Panc1 (cell line): ENCODE data around the gene CEP41. TPM values are rescaled to one million over a fixed set of nuclear protein-coding genes. Genes with fewer than 3 reads are reported as not detected.

ENCODE experiments used
- ATAC-seq: fragments of 200-7000 bp; cut with Tn5 transposase; 2 replicates; pipeline ENCODE4 v1.9.1; 2020; ENCODE audit warnings: mild to moderate bottlenecking, moderate library complexity
- BruUV-seq: library from RNA; stranded (reverse); fragments of 400-500 nt; replicated peaks from 2 replicates; lab custom pipeline; 2021; lab: Mats Ljungman, UMichigan
- CTCF ChIA-PET: fragments of 300-600 bp; sonication (Branson Sonifier 250); formaldehyde crosslinking; loops from one replicate; lab custom pipeline; 2022; ENCODE audit warnings: antibody characterized with exemption; lab: Charles Lee
- POLR2A ChIA-PET: fragments of 300-600 bp; sonication (Branson Sonifier 250); formaldehyde crosslinking; loops from one replicate; lab custom pipeline; 2022; ENCODE audit warnings: antibody characterized with exemption; lab: Charles Lee
- DNase-seq: peaks from one replicate; pipeline ENCODE4 v3.0.0-alpha.2; 2010; ENCODE audit warnings: low read depth, low spot score
- H3K27ac ChIP-seq: 2 replicates; pipeline ENCODE4 v1.5.1; 2011; ENCODE audit warnings: mild to moderate bottlenecking, low read length, inconsistent platforms
- H3K27me3 ChIP-seq: fragments of 200-500 bp; sonication (Bioruptor generic); 2 replicates; pipeline ENCODE4 v1.6.0; 2014; ENCODE audit warnings: low read length, inconsistent platforms; ENCODE audit not compliant: control insufficient read depth, insufficient read depth
- H3K36me3 ChIP-seq: fragments of 200-500 bp; sonication (Bioruptor generic); 2 replicates; pipeline ENCODE4 v1.5.1; 2014; ENCODE audit warnings: inconsistent platforms, mild to moderate bottlenecking, low read length, moderate library complexity; ENCODE audit not compliant: control insufficient read depth, insufficient read depth
- H3K4me1 ChIP-seq: 2 replicates; pipeline ENCODE4 v1.5.1; 2011; ENCODE audit warnings: inconsistent platforms, mild to moderate bottlenecking, low read length, moderate library complexity; ENCODE audit not compliant: control insufficient read depth, insufficient read depth
- H3K4me3 ChIP-seq, 2 experiments: 2 replicates each; pipeline ENCODE4 v1.5.1; 2011 to 2012; ENCODE audit warnings: low read depth in 2 of 2, low read length in 2 of 2, mild to moderate bottlenecking in 2 of 2, inconsistent platforms in 1 of 2, moderate library complexity in 1 of 2
- H3K9me3 ChIP-seq: fragments of 200-500 bp; sonication (Bioruptor generic); 2 replicates; pipeline ENCODE4 v1.5.1; 2014; ENCODE audit warnings: low read depth, mild to moderate bottlenecking, inconsistent platforms, low read length, moderate library complexity; ENCODE audit not compliant: control insufficient read depth, insufficient read depth
- CTCF ChIP-seq: fragments of 450-650 bp; IDR thresholded peaks from 2 replicates; pipeline ENCODE4 v1.5.1; 2017; ENCODE audit warnings: mild to moderate bottlenecking
- POLR2AphosphoS5 ChIP-seq: IDR thresholded peaks from 2 replicates; pipeline ENCODE4 v1.6.1; 2012; ENCODE audit warnings: mild to moderate bottlenecking, low read depth, low read length, moderate library complexity
- REST ChIP-seq, 2 experiments: IDR thresholded peaks; 2 replicates each; pipeline ENCODE4 v1.6.1; 2011 to 2012; ENCODE audit warnings: low read depth in 2 of 2, control low read depth in 1 of 2, low read length in 1 of 2, mild to moderate bottlenecking in 1 of 2, moderate library complexity in 1 of 2; ENCODE audit not compliant: insufficient read depth in 1 of 2
- SIN3A ChIP-seq: IDR thresholded peaks from 2 replicates; pipeline ENCODE4 v1.6.1; 2012; ENCODE audit warnings: low read depth, mild to moderate bottlenecking, low read length, moderate library complexity, borderline replicate concordance; ENCODE audit not compliant: insufficient read depth
- TCF7L2 ChIP-seq: IDR thresholded peaks from 2 replicates; pipeline ENCODE4 v1.6.1; 2011; ENCODE audit warnings: mild to moderate bottlenecking, low read depth, low read length, inconsistent platforms
- in situ Hi-C: cut with HindIII; loops from 2 replicates; pipeline ENCODE4 v1.10.0; 2016; ENCODE audit warnings: low sequenced_read_pairs, low pct_unique_long_range_greater_than_20kb
- intact Hi-C: fragments of 100-400 bp; cut with micrococcal nuclease; formaldehyde crosslinking; loops from one replicate; pipeline ENCODE4 v1.10.0; 2022; ENCODE audit not compliant: unreplicated experiment
- total RNA-seq: library from RNA; stranded (reverse); gene quantifications from one replicate; pipeline ENCODE4 v1.2.1, GENCODE V29; 2021; ENCODE audit not compliant: unreplicated experiment

The CEP41 gene
- total RNA-seq, 1 experiment from 2014 or later: 13.2 TPM

- DNase-seq: no peak
- TF ChIP-seq REST (IDR thresholded peaks at IDR 0.05; ENCODE audit: insufficient read depth in 1 of 2, low read depth in 2 of 2, low read length in 1 of 2): no peak
- TF ChIP-seq SIN3A: no peak
- no peak for TF ChIP-seq TCF7L2
- TF ChIP-seq POLR2AphosphoS5: no peak
- TF ChIP-seq CTCF: no peak
- POLR2A ChIA-PET: no interaction called here
- CTCF ChIA-PET: no interaction called here
- no TSS peak for BruUV-seq
- in situ Hi-C loops: no loop called here
- Histone ChIP-seq H3K36me3 (no peaks in the 10 kb centered on the region), H3K4me3 (no peak overlapping the region), H3K27me3 (no peaks in the 10 kb centered on the region), H3K4me1 (no peaks in the 10 kb centered on the region), H3K27ac (no peak overlapping the region), H3K9me3 (no peaks in the 10 kb centered on the region)
- intact Hi-C loops: no loop called here
- no peak for ATAC-seq
Observed at GRCh38 chr7:130430115-130430514, 10.7 kb downstream of the CEP41 start.

DNA sequence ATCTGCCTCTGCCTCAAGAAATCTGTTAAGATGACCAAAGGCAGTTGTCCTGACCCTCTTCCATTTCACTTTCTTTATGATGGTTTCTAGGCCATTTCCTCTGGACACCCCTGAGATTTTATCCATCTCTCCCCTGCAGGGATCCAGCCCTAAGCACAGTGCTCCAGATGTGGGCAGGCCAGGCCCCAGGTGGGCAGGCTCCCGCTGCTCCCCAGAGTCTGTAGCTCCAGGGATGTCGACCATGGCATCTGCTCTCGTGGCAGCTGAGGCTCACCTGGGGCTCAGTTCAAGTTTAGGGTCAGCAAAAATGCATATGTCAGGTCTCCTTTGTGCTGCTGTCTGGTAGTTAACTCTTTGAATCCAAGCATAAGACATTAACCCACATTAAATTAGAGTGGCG is 11.8 kb downstream of the CEP41 start:
- no peak for ATAC-seq
- intact Hi-C loops (no loop called here), in situ Hi-C loops (no loop called here)
- DNase-seq: no peak
- TF ChIP-seq CTCF: no peak
- TF ChIP-seq POLR2AphosphoS5: no peak
- TF ChIP-seq REST (IDR thresholded peaks at IDR 0.05; ENCODE audit: insufficient read depth in 1 of 2, low read depth in 2 of 2, low read length in 1 of 2): no peak
- no peak for TF ChIP-seq TCF7L2
- no peak for TF ChIP-seq SIN3A
- ChIA-PET CTCF (interaction anchor here (0.6 kb wide), 1 partner anchor 320 kb away, joined by 3 read pairs; no protein-coding TSS in a partner anchor), POLR2A (interaction anchor here (0.6 to 0.7 kb wide), 2 partner anchors 12 to 58 kb away, joined by 3 to 4 read pairs; partner anchors contain the start of gene CEP41)
- BruUV-seq: no TSS peak
- Histone ChIP-seq H3K4me1 (no peaks in the 10 kb centered on the region), H3K36me3 (no peaks in the 10 kb centered on the region), H3K27me3 (no peaks in the 10 kb centered on the region), H3K9me3 (no peaks in the 10 kb centered on the region), H3K4me3 (no peak overlapping the region), H3K27ac (no peak overlapping the region)
